ENCODE measurements around the gene HAPLN3. TPM values are rescaled to one million over a fixed set of nuclear protein-coding genes. Genes with fewer than 3 reads are reported as not detected.

Gene HAPLN3
- total and polyA plus RNA-seq, 2 donors (not counting 3 experiments of a cell fraction or from before 2014, with no cell fraction given), result 57.6 to 130 TPM

DNA sequence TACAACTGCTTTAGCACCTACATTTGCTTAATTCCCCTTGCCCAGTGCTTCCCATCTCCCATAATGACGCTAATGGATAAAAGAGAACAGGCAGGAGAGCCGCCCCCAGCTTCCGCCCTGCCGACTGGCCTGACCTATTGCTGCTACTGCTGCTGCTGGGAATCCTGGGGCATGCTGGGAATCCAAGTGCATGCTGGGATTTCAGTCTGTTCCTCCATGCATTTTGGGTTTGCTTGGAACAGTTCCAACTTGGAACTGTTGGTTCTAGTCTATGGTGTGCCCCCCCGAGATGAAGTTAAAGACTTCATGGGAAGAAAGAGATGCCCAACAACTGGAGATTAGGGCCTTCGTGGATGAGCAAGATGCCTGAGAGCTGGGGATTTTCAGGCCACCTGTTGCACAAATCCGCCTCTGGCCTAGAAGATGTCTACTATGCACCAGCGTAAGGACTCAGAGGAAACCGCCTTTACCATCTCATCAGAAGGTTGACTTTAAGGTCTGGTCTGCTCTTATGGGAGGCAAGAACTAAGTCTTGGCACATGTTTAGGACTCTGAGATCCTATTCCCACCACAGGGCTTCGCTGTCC is 29.0 kb downstream of the HAPLN3 start:
- ChIA-PET CTCF (interaction anchor here (5.2 kb wide), 1 partner anchor 14 kb away, joined by 29 read pairs; no protein-coding TSS in a partner anchor), POLR2A (no interaction called here)
- H3K9me1 ChIP-seq (replicated peaks; ENCODE audit: control insufficient read depth, extremely low read depth, insufficient read depth, low read length), result no peaks in the 10 kb centered on the region
- H3K4me3 ChIP-seq (replicated peaks in 1 of 3; ENCODE audit: insufficient read depth in 1 of 3, low read depth in 1 of 3, low read length in 3 of 3), result no peak overlapping the region
- DNase-seq (ENCODE audit: low read depth, low spot score), result no peak
- intact Hi-C loops (cut with micrococcal nuclease), result no loop called here
- H3K27me3 ChIP-seq (ENCODE audit: control insufficient read depth in 2 of 2, insufficient read depth in 2 of 2, low read length in 2 of 2), result peaks cover 0 to 5% of the 10 kb centered on the region in 2 experiments
- BruUV-seq (replicated peaks), result no TSS peak
- no peak overlapping the region for H3K27ac ChIP-seq (ENCODE audit: insufficient read depth, low read depth, low read length)
- H2AFZ ChIP-seq (ENCODE audit: low read depth, low read length), result no peak overlapping the region
- no peaks in the 10 kb centered on the region for H4K20me1 ChIP-seq (replicated peaks; ENCODE audit: control insufficient read depth, extremely low read depth, insufficient read depth, low read length)
- H3K9ac ChIP-seq (replicated peaks; ENCODE audit: extremely low read depth, insufficient read depth, low read length), result no peak overlapping the region
- dilution Hi-C loops (cut with MboI; ENCODE audit: extremely low pct_ligation_motif_present, low sequenced_read_pairs), result no loop called here
- H3K4me1 ChIP-seq (ENCODE audit: control insufficient read depth, extremely low read depth, insufficient read depth, low read length), result peaks cover 6% of the 10 kb centered on the region
- H3K36me3 ChIP-seq (ENCODE audit: control insufficient read depth in 2 of 2, extremely low read depth in 1 of 2, insufficient read depth in 2 of 2, low read length in 2 of 2), result no peaks in the 10 kb centered on the region
- no peak overlapping the region for H3K4me2 ChIP-seq (ENCODE audit: insufficient read depth, low read length)
- H3K79me2 ChIP-seq (ENCODE audit: control insufficient read depth, insufficient read depth, low read length), result no peaks in the 10 kb centered on the region
- TF ChIP-seq FOS (IDR thresholded peaks at IDR 0.05; ENCODE audit: borderline replicate concordance, insufficient read depth, low read length) (no peak), POLR2AphosphoS5 (IDR thresholded peaks at IDR 0.05; ENCODE audit: insufficient read depth, low read depth, low read length) (no peak), GATA2 (IDR thresholded peaks at IDR 0.05; ENCODE audit: insufficient read depth, insufficient read length, low read depth, low read length) (no peak), MYC (IDR thresholded peaks at IDR 0.05; ENCODE audit: low read depth, low read length) (no peak)
- TF ChIP-seq, protein P1, sequence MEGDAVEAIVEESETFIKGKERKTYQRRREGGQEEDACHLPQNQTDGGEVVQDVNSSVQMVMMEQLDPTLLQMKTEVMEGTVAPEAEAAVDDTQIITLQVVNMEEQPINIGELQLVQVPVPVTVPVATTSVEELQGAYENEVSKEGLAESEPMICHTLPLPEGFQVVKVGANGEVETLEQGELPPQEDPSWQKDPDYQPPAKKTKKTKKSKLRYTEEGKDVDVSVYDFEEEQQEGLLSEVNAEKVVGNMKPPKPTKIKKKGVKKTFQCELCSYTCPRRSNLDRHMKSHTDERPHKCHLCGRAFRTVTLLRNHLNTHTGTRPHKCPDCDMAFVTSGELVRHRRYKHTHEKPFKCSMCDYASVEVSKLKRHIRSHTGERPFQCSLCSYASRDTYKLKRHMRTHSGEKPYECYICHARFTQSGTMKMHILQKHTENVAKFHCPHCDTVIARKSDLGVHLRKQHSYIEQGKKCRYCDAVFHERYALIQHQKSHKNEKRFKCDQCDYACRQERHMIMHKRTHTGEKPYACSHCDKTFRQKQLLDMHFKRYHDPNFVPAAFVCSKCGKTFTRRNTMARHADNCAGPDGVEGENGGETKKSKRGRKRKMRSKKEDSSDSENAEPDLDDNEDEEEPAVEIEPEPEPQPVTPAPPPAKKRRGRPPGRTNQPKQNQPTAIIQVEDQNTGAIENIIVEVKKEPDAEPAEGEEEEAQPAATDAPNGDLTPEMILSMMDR (IDR thresholded peaks at IDR 0.05; ENCODE audit: extremely low read depth in 1 of 2, insufficient read depth in 1 of 2, low read depth in 1 of 2, low read length in 2 of 2), result no peak
- FAIRE-seq, result no peak
- no peaks in the 10 kb centered on the region for H3K9me3 ChIP-seq (replicated peaks; ENCODE audit: control insufficient read depth, insufficient read depth, low read length)
